Prostate gland (tissue), 2 donors: ENCODE measurements around the gene AMHR2.

Experiments
- CTCF ChIP-seq, 4 experiments: fragments of 200-600 bp in 2 of 4; fragments of 450-650 bp in 2 of 4; sonication (generic) in 2 of 4; IDR thresholded peaks; 1 replicate in 3 of 4; 2 replicates in 1 of 4; pipeline ENCODE4 v1.5.1; 2016 to 2019; ENCODE audit warnings: antibody characterized with exemption in 4 of 4, mild to moderate bottlenecking in 2 of 4, moderate library complexity in 2 of 4
- POLR2A ChIP-seq: fragments of 450-650 bp; IDR thresholded peaks from one replicate; pipeline ENCODE4 v1.6.1; 2016; ENCODE audit warnings: antibody characterized with exemption, mild to moderate bottlenecking

GRCh38 chr12:53443955-53444354 lies 20.3 kb downstream of the AMHR2 start:
- no peak for TF ChIP-seq CTCF (IDR thresholded peaks at IDR 0.05)
- no peak for TF ChIP-seq POLR2A
